Measurements from ENCODE around the gene NPRL2. TPM values are rescaled to one million over a fixed set of nuclear protein-coding genes. Genes with fewer than 3 reads are reported as not detected.

NPRL2 gene
- total and polyA plus RNA-seq, 2 of the 8 experiments (the other 6 are each of a cell fraction or from before 2014, with no cell fraction given) = 28.4 to 51.4 TPM

DNA sequence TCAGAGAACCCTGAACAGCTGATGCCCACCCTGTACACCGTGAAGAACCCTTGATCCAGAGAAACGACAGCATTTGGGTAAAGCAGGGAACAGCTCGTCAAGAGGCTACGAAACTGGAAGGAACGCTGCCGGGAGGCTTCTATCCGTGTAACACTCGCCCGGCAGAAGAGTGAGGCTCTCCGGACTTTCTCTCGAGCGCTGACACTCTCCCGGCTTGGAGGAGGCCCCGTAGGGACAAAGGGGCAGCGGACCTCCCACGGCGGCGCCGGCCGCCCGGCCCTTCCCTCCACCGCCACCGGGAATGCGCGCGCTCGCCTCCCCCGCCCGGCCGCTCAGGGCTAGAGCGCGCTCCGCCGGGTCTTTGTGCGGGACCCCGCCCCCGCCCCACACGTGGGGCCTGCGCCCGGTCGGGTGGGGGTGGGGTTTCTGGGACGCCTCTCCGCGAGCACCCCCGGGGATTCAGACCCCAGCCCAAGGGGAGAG lies 29.7 kb downstream of the NPRL2 start (continued):
- TF ChIP-seq, protein P1, sequence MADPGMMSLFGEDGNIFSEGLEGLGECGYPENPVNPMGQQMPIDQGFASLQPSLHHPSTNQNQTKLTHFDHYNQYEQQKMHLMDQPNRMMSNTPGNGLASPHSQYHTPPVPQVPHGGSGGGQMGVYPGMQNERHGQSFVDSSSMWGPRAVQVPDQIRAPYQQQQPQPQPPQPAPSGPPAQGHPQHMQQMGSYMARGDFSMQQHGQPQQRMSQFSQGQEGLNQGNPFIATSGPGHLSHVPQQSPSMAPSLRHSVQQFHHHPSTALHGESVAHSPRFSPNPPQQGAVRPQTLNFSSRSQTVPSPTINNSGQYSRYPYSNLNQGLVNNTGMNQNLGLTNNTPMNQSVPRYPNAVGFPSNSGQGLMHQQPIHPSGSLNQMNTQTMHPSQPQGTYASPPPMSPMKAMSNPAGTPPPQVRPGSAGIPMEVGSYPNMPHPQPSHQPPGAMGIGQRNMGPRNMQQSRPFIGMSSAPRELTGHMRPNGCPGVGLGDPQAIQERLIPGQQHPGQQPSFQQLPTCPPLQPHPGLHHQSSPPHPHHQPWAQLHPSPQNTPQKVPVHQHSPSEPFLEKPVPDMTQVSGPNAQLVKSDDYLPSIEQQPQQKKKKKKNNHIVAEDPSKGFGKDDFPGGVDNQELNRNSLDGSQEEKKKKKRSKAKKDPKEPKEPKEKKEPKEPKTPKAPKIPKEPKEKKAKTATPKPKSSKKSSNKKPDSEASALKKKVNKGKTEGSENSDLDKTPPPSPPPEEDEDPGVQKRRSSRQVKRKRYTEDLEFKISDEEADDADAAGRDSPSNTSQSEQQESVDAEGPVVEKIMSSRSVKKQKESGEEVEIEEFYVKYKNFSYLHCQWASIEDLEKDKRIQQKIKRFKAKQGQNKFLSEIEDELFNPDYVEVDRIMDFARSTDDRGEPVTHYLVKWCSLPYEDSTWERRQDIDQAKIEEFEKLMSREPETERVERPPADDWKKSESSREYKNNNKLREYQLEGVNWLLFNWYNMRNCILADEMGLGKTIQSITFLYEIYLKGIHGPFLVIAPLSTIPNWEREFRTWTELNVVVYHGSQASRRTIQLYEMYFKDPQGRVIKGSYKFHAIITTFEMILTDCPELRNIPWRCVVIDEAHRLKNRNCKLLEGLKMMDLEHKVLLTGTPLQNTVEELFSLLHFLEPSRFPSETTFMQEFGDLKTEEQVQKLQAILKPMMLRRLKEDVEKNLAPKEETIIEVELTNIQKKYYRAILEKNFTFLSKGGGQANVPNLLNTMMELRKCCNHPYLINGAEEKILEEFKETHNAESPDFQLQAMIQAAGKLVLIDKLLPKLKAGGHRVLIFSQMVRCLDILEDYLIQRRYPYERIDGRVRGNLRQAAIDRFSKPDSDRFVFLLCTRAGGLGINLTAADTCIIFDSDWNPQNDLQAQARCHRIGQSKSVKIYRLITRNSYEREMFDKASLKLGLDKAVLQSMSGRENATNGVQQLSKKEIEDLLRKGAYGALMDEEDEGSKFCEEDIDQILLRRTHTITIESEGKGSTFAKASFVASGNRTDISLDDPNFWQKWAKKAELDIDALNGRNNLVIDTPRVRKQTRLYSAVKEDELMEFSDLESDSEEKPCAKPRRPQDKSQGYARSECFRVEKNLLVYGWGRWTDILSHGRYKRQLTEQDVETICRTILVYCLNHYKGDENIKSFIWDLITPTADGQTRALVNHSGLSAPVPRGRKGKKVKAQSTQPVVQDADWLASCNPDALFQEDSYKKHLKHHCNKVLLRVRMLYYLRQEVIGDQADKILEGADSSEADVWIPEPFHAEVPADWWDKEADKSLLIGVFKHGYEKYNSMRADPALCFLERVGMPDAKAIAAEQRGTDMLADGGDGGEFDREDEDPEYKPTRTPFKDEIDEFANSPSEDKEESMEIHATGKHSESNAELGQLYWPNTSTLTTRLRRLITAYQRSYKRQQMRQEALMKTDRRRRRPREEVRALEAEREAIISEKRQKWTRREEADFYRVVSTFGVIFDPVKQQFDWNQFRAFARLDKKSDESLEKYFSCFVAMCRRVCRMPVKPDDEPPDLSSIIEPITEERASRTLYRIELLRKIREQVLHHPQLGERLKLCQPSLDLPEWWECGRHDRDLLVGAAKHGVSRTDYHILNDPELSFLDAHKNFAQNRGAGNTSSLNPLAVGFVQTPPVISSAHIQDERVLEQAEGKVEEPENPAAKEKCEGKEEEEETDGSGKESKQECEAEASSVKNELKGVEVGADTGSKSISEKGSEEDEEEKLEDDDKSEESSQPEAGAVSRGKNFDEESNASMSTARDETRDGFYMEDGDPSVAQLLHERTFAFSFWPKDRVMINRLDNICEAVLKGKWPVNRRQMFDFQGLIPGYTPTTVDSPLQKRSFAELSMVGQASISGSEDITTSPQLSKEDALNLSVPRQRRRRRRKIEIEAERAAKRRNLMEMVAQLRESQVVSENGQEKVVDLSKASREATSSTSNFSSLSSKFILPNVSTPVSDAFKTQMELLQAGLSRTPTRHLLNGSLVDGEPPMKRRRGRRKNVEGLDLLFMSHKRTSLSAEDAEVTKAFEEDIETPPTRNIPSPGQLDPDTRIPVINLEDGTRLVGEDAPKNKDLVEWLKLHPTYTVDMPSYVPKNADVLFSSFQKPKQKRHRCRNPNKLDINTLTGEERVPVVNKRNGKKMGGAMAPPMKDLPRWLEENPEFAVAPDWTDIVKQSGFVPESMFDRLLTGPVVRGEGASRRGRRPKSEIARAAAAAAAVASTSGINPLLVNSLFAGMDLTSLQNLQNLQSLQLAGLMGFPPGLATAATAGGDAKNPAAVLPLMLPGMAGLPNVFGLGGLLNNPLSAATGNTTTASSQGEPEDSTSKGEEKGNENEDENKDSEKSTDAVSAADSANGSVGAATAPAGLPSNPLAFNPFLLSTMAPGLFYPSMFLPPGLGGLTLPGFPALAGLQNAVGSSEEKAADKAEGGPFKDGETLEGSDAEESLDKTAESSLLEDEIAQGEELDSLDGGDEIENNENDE (IDR thresholded peaks at IDR 0.05; ENCODE audit: insufficient replicate concordance, low read length) = no peak
- TF ChIP-seq RNF2 (IDR thresholded peaks at IDR 0.05; ENCODE audit: borderline replicate concordance, low read depth, low read length, missing control alignments, poor library complexity, severe bottlenecking) (no peak), TAF7 (optimal IDR thresholded peaks at IDR 0.05; ENCODE audit: borderline replicate concordance, low read depth, low read length) (no peak), TAF1 (IDR thresholded peaks at IDR 0.05; ENCODE audit: low read depth, low read length) (no peak), SP4 (IDR thresholded peaks at IDR 0.05; ENCODE audit: low read length) (no peak), RXRA (IDR thresholded peaks at IDR 0.05; ENCODE audit: insufficient read depth, low read depth, low read length) (no peak), EGR1 (IDR thresholded peaks at IDR 0.05; ENCODE audit: borderline replicate concordance, low read depth, low read length) (no peak; the same call in 1 of the 2 replicates), SIN3A (conservative IDR thresholded peaks at IDR 0.05 in 1 of 2, IDR thresholded peaks at IDR 0.05 in 1 of 2; ENCODE audit: low read depth in 1 of 2, low read length in 2 of 2) (peak in 1 of 2 experiments; percentile 75; a peak in 2 of 4 replicates), GTF2F1 (IDR thresholded peaks at IDR 0.05; ENCODE audit: borderline replicate concordance, low read depth, low read length) (no peak), POU5F1 (IDR thresholded peaks at IDR 0.05; ENCODE audit: low read depth, low read length) (no peak), FOSL1 (IDR thresholded peaks at IDR 0.05; ENCODE audit: insufficient read depth, low read depth, low read length) (no peak)

Data from H1 (cell line).